HTR-8/SVneo (cell line): Measurements from ENCODE around the gene CYB561A3.

Experiments
- DNase-seq: peaks from one replicate; pipeline ENCODE4 v3.0.0; 2011; ENCODE audit warnings: low spot score, mixed read lengths; ENCODE audit not compliant: insufficient read length
- FAIRE-seq: peaks from 2 replicates; lab custom pipeline; 2011; peaks lifted over from hg19 to GRCh38; lab: Jason Lieb, UNC

Gene CYB561A3

GRCh38 chr11:61345954-61346843 is 15.5 kb downstream of the CYB561A3 start:
- DNase-seq, result no peak
- no peak for FAIRE-seq

GRCh38 chr11:61345170-61345610 is 16.5 kb downstream of the CYB561A3 start:
- DNase-seq, result no peak

GRCh38 chr11:61343792-61344745 is 17.6 kb downstream of the CYB561A3 start:
- DNase-seq (no peak), FAIRE-seq (no peak)

More at GRCh38 chr11:61345170-61345610, 16.5 kb downstream of the CYB561A3 start:
- FAIRE-seq, result no peak

- FAIRE-seq, result no peak
- DNase-seq, result no peak
Observed at GRCh38 chr11:61342207-61342803, 19.4 kb downstream of the CYB561A3 start.

- FAIRE-seq (no peak), DNase-seq (no peak)
Observed at GRCh38 chr11:61341706-61342105, 20.0 kb downstream of the CYB561A3 start.

- FAIRE-seq, result no peak
Observed at GRCh38 chr11:61340979-61341378, 20.7 kb downstream of the CYB561A3 start.

GRCh38 chr11:61339490-61339878 is 22.2 kb downstream of the CYB561A3 start:
- no peak for FAIRE-seq
- no peak for DNase-seq

More at GRCh38 chr11:61340979-61341378, 20.7 kb downstream of the CYB561A3 start:
- no peak for DNase-seq

GRCh38 chr11:61338783-61339489 is 22.7 kb downstream of the CYB561A3 start:
- DNase-seq, result no peak
- no peak for FAIRE-seq

GRCh38 chr11:61337706-61338470 is 23.8 kb downstream of the CYB561A3 start:
- no peak for DNase-seq
- FAIRE-seq, result no peak

GRCh38 chr11:61336171-61336935 is 25.3 kb downstream of the CYB561A3 start:
- no peak for FAIRE-seq
- DNase-seq, result peak; percentile 78

GRCh38 chr11:61335355-61335710 is 26.3 kb downstream of the CYB561A3 start:
- no peak for DNase-seq

GRCh38 chr11:61334434-61335354 is 27.0 kb downstream of the CYB561A3 start:
- no peak for DNase-seq
- FAIRE-seq, result no peak

More at GRCh38 chr11:61335355-61335710, 26.3 kb downstream of the CYB561A3 start:
- FAIRE-seq, result no peak

- DNase-seq (no peak), FAIRE-seq (no peak)
Observed at GRCh38 chr11:61333550-61334433, 27.9 kb downstream of the CYB561A3 start.

- FAIRE-seq (no peak), DNase-seq (peak; percentile 93)
Observed at GRCh38 chr11:61332797-61333549, 28.7 kb downstream of the CYB561A3 start, which contains the start of the genes DDB1 and TKFC. Gene DDB1 (minus strand): TSS chr11:61333105. CDS start chr11:61332968, 137 bp downstream. Gene TKFC (plus strand): TSS chr11:61333228. CDS start chr11:61334729, 1,501 bp downstream.

- no peak for DNase-seq
Observed at GRCh38 chr11:61332281-61332796, 29.3 kb downstream of the CYB561A3 start.

More at GRCh38 chr11:61332281-61332796, 29.3 kb downstream of the CYB561A3 start:
- no peak for FAIRE-seq
